GM12878 (cell line): ENCODE measurements around the gene LAMA4. TPM values are rescaled to one million over a fixed set of nuclear protein-coding genes. Genes with fewer than 3 reads are reported as not detected.

Experiments used
- ATAC-seq: fragments of 200-7000 bp; cut with Tn5 transposase; 3 replicates; pipeline ENCODE4 v1.9.1; 2020; ENCODE audit warnings: mild to moderate bottlenecking, moderate library complexity
- BruUV-seq: library from RNA; stranded (reverse); fragments of 400-500 nt; replicated peaks from 2 replicates; lab custom pipeline; 2021; lab: Mats Ljungman, UMichigan
- CTCF ChIA-PET: fragments of 300-600 bp; sonication (Branson Sonifier 250); formaldehyde crosslinking; extraction: SDS; loops from one replicate; lab custom pipeline; 2021; ENCODE audit warnings: inconsistent platforms; lab: Yijun Ruan, JAX
- POLR2A ChIA-PET: fragments of 350-600 bp; formaldehyde crosslinking; extraction: SDS; loops from one replicate; lab custom pipeline; 2021; ENCODE audit warnings: inconsistent platforms; lab: Charles Lee
- RAD21 ChIA-PET: fragments of 300-600 bp; sonication (Branson Sonifier 250); formaldehyde crosslinking; loops from one replicate; lab custom pipeline; 2023; ENCODE audit warnings: antibody characterized with exemption; ENCODE audit not compliant: unreplicated experiment; lab: Charles Lee
- SMC1A ChIA-PET: fragments of 300-600 bp; sonication (Branson Sonifier 250); formaldehyde crosslinking; loops from one replicate; lab custom pipeline; 2023; ENCODE audit not compliant: unreplicated experiment, uncharacterized antibody; lab: Charles Lee
- DNase-seq: peaks from one replicate; pipeline ENCODE4 v3.0.0-alpha.2; 2011; ENCODE audit warnings: low read depth, low spot score
- FAIRE-seq: peaks from 3 replicates; lab custom pipeline; 2011; peaks lifted over from hg19 to GRCh38; lab: Jason Lieb, UNC
- H2AFZ ChIP-seq: 2 replicates; pipeline ENCODE4 v1.6.0; 2011; ENCODE audit warnings: low read depth, low read length, control low read depth; ENCODE audit not compliant: control insufficient read depth
- H3K27ac ChIP-seq: 2 replicates; pipeline ENCODE4 v1.5.1; 2011; ENCODE audit warnings: control low read depth; ENCODE audit not compliant: control insufficient read depth, insufficient read depth
- H3K27me3 ChIP-seq, 2 experiments: replicated peaks in 1 of 2; 2 replicates each; pipeline versions ENCODE4 v1.6.0 to v1.6.1; 2011; ENCODE audit warnings: low read length in 1 of 2; ENCODE audit not compliant: control insufficient read depth in 2 of 2, insufficient read depth in 2 of 2
- H3K36me3 ChIP-seq, 2 experiments: 2 replicates each; pipeline ENCODE4 v1.5.1; 2011; ENCODE audit warnings: low read length in 1 of 2; ENCODE audit not compliant: control insufficient read depth in 2 of 2, insufficient read depth in 2 of 2
- H3K4me1 ChIP-seq: 2 replicates; pipeline ENCODE4 v1.6.1; 2011; ENCODE audit warnings: mild to moderate bottlenecking, low read length, moderate library complexity, mixed read lengths; ENCODE audit not compliant: control insufficient read depth, insufficient read depth
- H3K4me2 ChIP-seq: 2 replicates; pipeline ENCODE4 v1.6.0; 2011; ENCODE audit warnings: control low read depth; ENCODE audit not compliant: control insufficient read depth, insufficient read depth
- H3K4me3 ChIP-seq: fragments of 200-600 bp; sonication (generic); 2 replicates; pipeline ENCODE4 v1.5.1; 2016
- H3K79me2 ChIP-seq: 2 replicates; pipeline ENCODE4 v1.6.0; 2011; ENCODE audit warnings: low read length; ENCODE audit not compliant: control insufficient read depth, insufficient read depth
- H3K9ac ChIP-seq: 2 replicates; pipeline ENCODE4 v1.8.0; 2011; ENCODE audit warnings: low read length, control low read depth, mixed read lengths; ENCODE audit not compliant: control insufficient read depth, insufficient read depth
- H3K9me3 ChIP-seq: replicated peaks from 3 replicates; pipeline ENCODE4 v1.5.1; 2011; ENCODE audit warnings: mild to moderate bottlenecking, low read length; ENCODE audit not compliant: control insufficient read depth, insufficient read depth
- H4K20me1 ChIP-seq: 2 replicates; pipeline ENCODE4 v1.6.0; 2011; ENCODE audit not compliant: control insufficient read depth, insufficient read depth
- BACH1 ChIP-seq: fragments of 450-650 bp; IDR thresholded peaks from 2 replicates; pipeline ENCODE4 v1.6.1; 2017; ENCODE audit warnings: mild to moderate bottlenecking, borderline replicate concordance
- CEBPZ ChIP-seq: fragments of 150-350 bp; IDR thresholded peaks from 2 replicates; pipeline ENCODE4 v1.6.1; 2016; ENCODE audit warnings: low read depth, low read length
- CREM ChIP-seq: IDR thresholded peaks from 2 replicates; pipeline ENCODE4 v1.6.1; 2014; ENCODE audit warnings: antibody characterized with exemption, low read depth
- EP300 ChIP-seq, 2 experiments: fragments of 150-350 bp in 1 of 2; IDR thresholded peaks; 2 replicates each; pipeline ENCODE4 v1.6.1; 2011 to 2012; ENCODE audit warnings: low read depth in 2 of 2, low read length in 2 of 2, borderline replicate concordance in 1 of 2, improper control_type of control experiment in 1 of 2, inconsistent platforms in 1 of 2; ENCODE audit not compliant: control insufficient read depth in 1 of 2
- IRF5 ChIP-seq: fragments of 450-650 bp; IDR thresholded peaks from 2 replicates; pipeline ENCODE4 v1.6.1; 2017; ENCODE audit warnings: borderline replicate concordance
- MTA2 ChIP-seq: fragments of 450-650 bp; IDR thresholded peaks from 2 replicates; pipeline ENCODE4 v1.6.1; 2016; ENCODE audit warnings: low read depth, mild to moderate bottlenecking, moderate library complexity
- NBN ChIP-seq: fragments of 450-650 bp; IDR thresholded peaks from 2 replicates; pipeline ENCODE4 v1.6.1; 2016
- NKRF ChIP-seq: fragments of 450-650 bp; conservative IDR thresholded peaks from 2 replicates; pipeline ENCODE4 v1.6.1; 2017; ENCODE audit warnings: mild to moderate bottlenecking, moderate library complexity
- SMARCA5 ChIP-seq: fragments of 450-650 bp; IDR thresholded peaks from 2 replicates; pipeline ENCODE4 v1.6.1; 2017; ENCODE audit warnings: mild to moderate bottlenecking
- WGBS: methylation state at CpG from one replicate; pipeline ENCODE4 v1.1.6; 2016; ENCODE audit warnings: low lambda C conversion rate; ENCODE audit not compliant: insufficient replicate concordance, insufficient coverage; ENCODE audit errors: missing lambda C conversion rate; 5-methylcytosine and 5-hydroxymethylcytosine counted together
- in situ Hi-C: fragments of 300-500 bp; cut with MboI; formaldehyde crosslinking; loops from 9 replicates; pipeline ENCODE4 v1.14.3; 2018; ENCODE audit warnings: mixed read lengths
- intact Hi-C: fragments of 100-400 bp; cut with micrococcal nuclease; formaldehyde crosslinking; loops from one replicate; pipeline ENCODE4 v1.14.2; 2022; ENCODE audit not compliant: unreplicated experiment
- polyA plus RNA-seq, 11 experiments: library from polyadenylated mRNA; depleted of rRNA in 4 of 11; unstranded in 6 of 11; stranded (reverse) in 5 of 11; fragments of >200 nt; fragmentation: Nextera tagmentation in 4 of 11; fragmentation: Illumina TruSeq in 1 of 11; extraction: Ambion mirVana in 4 of 11; extraction: Trizol in 1 of 11; gene quantifications; 1 replicate in 1 of 11; 2 replicates in 10 of 11; pipeline versions ENCODE4 v1.2.1 to v1.2.3, GENCODE V29; 2011 to 2016; ENCODE audit warnings: inconsistent platforms in 2 of 11, missing spikeins in 2 of 11, low read depth in 1 of 11
- total RNA-seq, 4 experiments: library from RNA; depleted of rRNA in 3 of 4; stranded (reverse); fragments of >200 nt in 3 of 4; fragmentation: Illumina TruSeq in 1 of 4; extraction: Trizol in 1 of 4; gene quantifications; 2 replicates each; pipeline versions ENCODE4 v1.2.1 to v1.2.3, GENCODE V29; 2013 to 2021
- TF ChIP-seq, protein P1 (sequence below): IDR thresholded peaks from 2 replicates; pipeline ENCODE4 v1.6.1; 2012; ENCODE audit warnings: improper control_type of control experiment, low read depth, low read length; ENCODE audit not compliant: insufficient replicate concordance

Gene LAMA4
- total and polyA plus RNA-seq, 10 of the 15 experiments (the other 5 are each of a cell fraction or from before 2014, with no cell fraction given): 0.11 to 0.21 (median 0.14) TPM; not detected in 7

DNA sequence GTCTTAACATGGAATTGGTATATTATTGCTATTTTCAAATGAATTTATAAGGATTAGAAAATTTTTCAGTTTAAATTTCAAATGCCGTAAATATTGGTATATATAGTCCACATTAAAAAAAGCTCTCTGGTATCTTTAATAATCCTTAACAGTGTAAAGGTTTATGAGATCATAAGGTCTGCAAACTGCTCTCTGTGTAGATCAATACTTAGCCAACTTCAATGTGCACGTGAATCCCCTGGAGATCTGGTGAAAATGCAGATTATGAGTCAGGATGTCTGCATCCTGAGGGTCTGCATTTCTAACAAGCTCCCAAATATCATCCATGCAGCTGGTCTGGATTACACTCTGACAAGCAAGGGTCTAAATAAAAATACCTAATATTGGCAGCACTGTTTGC lies 43.5 kb downstream of the LAMA4 start:
- POLR2A ChIA-PET: no interaction called here
- DNase-seq: no peak
- Histone ChIP-seq H3K9me3 (no peaks in the 10 kb centered on the region), H3K4me1 (no peaks in the 10 kb centered on the region), H3K4me3 (no peak overlapping the region), H4K20me1 (no peaks in the 10 kb centered on the region), H3K27me3 (no peaks in the 10 kb centered on the region), H3K27ac (no peak overlapping the region), H3K79me2 (no peaks in the 10 kb centered on the region), H3K36me3 (no peaks in the 10 kb centered on the region), H3K4me2 (no peak overlapping the region), H3K9ac (no peak overlapping the region), H2AFZ (no peak overlapping the region)
- CTCF ChIA-PET: interaction anchor here (1.0 kb wide), 1 partner anchor 31 kb away, joined by 3 read pairs; no protein-coding TSS in a partner anchor
- SMC1A ChIA-PET: interaction anchor here (1.0 kb wide), 1 partner anchor 13 kb away, joined by 3 read pairs; no protein-coding TSS in a partner anchor
- ATAC-seq: no peak
- RAD21 ChIA-PET: no interaction called here
- FAIRE-seq: no peak
- in situ Hi-C loops: no loop called here
- intact Hi-C loops: no loop called here
- TF ChIP-seq, protein P1, sequence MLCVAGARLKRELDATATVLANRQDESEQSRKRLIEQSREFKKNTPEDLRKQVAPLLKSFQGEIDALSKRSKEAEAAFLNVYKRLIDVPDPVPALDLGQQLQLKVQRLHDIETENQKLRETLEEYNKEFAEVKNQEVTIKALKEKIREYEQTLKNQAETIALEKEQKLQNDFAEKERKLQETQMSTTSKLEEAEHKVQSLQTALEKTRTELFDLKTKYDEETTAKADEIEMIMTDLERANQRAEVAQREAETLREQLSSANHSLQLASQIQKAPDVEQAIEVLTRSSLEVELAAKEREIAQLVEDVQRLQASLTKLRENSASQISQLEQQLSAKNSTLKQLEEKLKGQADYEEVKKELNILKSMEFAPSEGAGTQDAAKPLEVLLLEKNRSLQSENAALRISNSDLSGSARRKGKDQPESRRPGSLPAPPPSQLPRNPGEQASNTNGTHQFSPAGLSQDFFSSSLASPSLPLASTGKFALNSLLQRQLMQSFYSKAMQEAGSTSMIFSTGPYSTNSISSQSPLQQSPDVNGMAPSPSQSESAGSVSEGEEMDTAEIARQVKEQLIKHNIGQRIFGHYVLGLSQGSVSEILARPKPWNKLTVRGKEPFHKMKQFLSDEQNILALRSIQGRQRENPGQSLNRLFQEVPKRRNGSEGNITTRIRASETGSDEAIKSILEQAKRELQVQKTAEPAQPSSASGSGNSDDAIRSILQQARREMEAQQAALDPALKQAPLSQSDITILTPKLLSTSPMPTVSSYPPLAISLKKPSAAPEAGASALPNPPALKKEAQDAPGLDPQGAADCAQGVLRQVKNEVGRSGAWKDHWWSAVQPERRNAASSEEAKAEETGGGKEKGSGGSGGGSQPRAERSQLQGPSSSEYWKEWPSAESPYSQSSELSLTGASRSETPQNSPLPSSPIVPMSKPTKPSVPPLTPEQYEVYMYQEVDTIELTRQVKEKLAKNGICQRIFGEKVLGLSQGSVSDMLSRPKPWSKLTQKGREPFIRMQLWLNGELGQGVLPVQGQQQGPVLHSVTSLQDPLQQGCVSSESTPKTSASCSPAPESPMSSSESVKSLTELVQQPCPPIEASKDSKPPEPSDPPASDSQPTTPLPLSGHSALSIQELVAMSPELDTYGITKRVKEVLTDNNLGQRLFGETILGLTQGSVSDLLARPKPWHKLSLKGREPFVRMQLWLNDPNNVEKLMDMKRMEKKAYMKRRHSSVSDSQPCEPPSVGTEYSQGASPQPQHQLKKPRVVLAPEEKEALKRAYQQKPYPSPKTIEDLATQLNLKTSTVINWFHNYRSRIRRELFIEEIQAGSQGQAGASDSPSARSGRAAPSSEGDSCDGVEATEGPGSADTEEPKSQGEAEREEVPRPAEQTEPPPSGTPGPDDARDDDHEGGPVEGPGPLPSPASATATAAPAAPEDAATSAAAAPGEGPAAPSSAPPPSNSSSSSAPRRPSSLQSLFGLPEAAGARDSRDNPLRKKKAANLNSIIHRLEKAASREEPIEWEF: no peak
- TF ChIP-seq CEBPZ (no peak), NKRF (no peak), NBN (no peak), BACH1 (no peak), CREM (no peak), MTA2 (no peak), SMARCA5 (no peak), IRF5 (no peak), EP300 (IDR thresholded peaks at IDR 0.05; ENCODE audit: borderline replicate concordance in 1 of 2, control insufficient read depth in 1 of 2, low read depth in 2 of 2, low read length in 2 of 2) (no peak)
- no TSS peak for BruUV-seq
- WGBS: 42% methylated on average over 2 of the region's 2 CpGs
